ENCODE measurements around the gene TCAIM. TPM values are rescaled to one million over a fixed set of nuclear protein-coding genes. Genes with fewer than 3 reads are reported as not detected.

Gene TCAIM
- total and polyA plus RNA-seq, 4 donors = 29.9 to 61.0 (median 37.5) TPM

- Histone ChIP-seq H3K27me3 (ENCODE audit: control insufficient read depth, insufficient read depth, low read length) (no peaks in the 10 kb centered on the region), H3K27ac (ENCODE audit: low read depth, low read length) (no peak overlapping the region), H3K36me3 (ENCODE audit: control insufficient read depth, insufficient read depth, low read length) (no peaks in the 10 kb centered on the region), H3K9me3 (ENCODE audit: control insufficient read depth, insufficient read depth, low read length) (no peaks in the 10 kb centered on the region), H3K4me1 (ENCODE audit: control insufficient read depth, insufficient read depth, low read length) (no peaks in the 10 kb centered on the region), H3K4me3 (ENCODE audit: low read depth, low read length) (no peak overlapping the region)
- 73% methylated on average over 11 of the region's 11 CpGs for WGBS (ENCODE audit: insufficient coverage)
- DNase-seq (ENCODE audit: low read depth in 4 of 6, low spot score in 6 of 6) = no peak
Observed at GRCh38 chr3:44419116-44419922, 80.8 kb downstream of the TCAIM start.

DNA sequence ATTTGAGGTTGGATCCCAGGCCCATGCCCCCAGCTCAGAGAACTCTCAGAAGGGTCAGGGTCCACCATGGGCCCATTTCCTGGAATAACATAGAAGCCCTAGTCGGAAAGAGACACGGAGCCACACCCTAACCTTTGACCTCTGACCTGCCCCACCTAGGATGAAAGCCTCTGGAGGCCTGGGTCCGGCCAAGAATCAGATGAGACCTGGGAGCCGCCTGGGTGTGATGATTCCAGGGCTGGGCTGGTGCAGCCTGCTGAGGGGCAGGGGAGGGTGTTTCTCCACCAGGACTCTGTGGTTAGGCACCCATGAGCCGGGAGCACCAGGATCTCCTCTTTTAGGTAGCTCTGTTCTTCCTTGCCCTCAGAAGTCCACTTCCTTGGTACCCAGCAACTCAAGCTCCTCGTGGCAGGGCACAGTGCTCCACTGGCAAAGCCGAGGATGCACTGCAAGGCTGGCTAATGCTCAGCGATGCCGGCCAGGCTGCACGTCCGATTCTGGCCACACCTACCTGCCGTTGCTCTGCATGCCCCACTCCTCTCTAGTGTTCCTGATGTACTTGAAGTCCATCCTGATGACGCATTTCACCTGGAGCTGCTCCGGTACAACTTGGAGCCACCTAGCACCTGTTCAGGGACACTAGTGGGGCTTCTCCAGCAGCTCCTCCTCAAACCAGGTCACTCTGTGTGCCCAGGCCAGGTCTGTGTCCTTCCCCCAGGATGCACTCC, 81.5 kb downstream of the TCAIM start:
- Histone ChIP-seq H3K4me3 (ENCODE audit: low read depth, low read length) (no peak overlapping the region), H3K9me3 (ENCODE audit: control insufficient read depth, insufficient read depth, low read length) (no peaks in the 10 kb centered on the region), H3K4me1 (ENCODE audit: control insufficient read depth, insufficient read depth, low read length) (no peaks in the 10 kb centered on the region), H3K27ac (ENCODE audit: low read depth, low read length) (no peak overlapping the region), H3K27me3 (ENCODE audit: control insufficient read depth, insufficient read depth, low read length) (no peaks in the 10 kb centered on the region), H3K36me3 (ENCODE audit: control insufficient read depth, insufficient read depth, low read length) (no peaks in the 10 kb centered on the region)
- WGBS (ENCODE audit: insufficient coverage) = 91% methylated on average over 13 of the region's 14 CpGs
- DNase-seq (ENCODE audit: low read depth in 4 of 6, low spot score in 6 of 6) = no peak

DNA sequence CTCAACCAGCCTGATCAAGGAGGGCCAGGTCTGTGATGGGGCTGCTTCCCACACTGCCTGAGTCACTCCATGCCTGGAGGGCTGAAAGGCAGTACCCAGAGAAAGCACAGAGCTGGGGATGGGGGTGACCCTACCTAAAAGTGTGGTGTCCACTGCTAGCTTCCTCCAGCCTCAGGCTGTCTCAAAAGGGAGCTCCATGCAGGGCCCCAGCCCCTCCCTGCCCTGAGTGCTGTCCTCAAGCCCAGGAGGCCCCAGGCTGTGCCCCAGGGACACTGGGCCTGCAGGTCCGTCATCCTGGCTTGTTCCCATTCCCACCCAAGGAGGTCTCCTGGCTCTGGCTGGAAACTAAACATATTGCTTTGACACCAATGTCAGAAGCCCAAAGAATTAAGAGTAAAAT, 82.1 kb downstream of the TCAIM start:
- H3K27ac ChIP-seq (ENCODE audit: low read depth, low read length) = no peak overlapping the region
- H3K4me1 ChIP-seq (ENCODE audit: control insufficient read depth, insufficient read depth, low read length) = no peaks in the 10 kb centered on the region
- no peak overlapping the region for H3K4me3 ChIP-seq (ENCODE audit: low read depth, low read length)
- no peaks in the 10 kb centered on the region for H3K27me3 ChIP-seq (ENCODE audit: control insufficient read depth, insufficient read depth, low read length)
- DNase-seq (ENCODE audit: low read depth in 4 of 6, low spot score in 6 of 6) = no peak
- WGBS (ENCODE audit: insufficient coverage) = no CpG with 5 or more reads among the region's 1 CpG
- no peaks in the 10 kb centered on the region for H3K9me3 ChIP-seq (ENCODE audit: control insufficient read depth, insufficient read depth, low read length)
- no peaks in the 10 kb centered on the region for H3K36me3 ChIP-seq (ENCODE audit: control insufficient read depth, insufficient read depth, low read length)

DNA sequence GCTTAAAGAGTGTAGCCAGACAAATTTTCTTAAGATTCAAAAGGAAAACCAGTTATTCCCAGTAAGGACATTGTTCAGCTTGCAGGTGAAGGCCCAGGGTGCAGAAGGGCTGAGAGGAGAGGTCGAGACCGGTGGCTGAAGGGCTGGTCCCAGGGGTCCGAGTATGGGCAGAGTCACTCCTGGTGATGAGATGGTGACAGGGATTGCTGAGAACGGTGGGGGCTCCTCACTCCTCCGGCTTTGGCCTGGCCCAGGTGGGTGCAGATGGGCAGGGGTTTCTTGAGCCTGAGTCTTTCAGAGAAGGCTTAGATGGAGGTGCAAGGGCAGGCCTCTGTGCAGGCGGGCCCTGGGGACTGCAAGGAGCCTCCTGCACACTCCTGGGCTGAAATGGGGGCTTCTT, 82.7 kb downstream of the TCAIM start:
- no peaks in the 10 kb centered on the region for H3K4me1 ChIP-seq (ENCODE audit: control insufficient read depth, insufficient read depth, low read length)
- 89% methylated on average over 6 of the region's 6 CpGs for WGBS (ENCODE audit: insufficient coverage)
- DNase-seq (ENCODE audit: low read depth in 4 of 6, low spot score in 6 of 6) = no peak
- no peaks in the 10 kb centered on the region for H3K27me3 ChIP-seq (ENCODE audit: control insufficient read depth, insufficient read depth, low read length)
- H3K36me3 ChIP-seq (ENCODE audit: control insufficient read depth, insufficient read depth, low read length) = no peaks in the 10 kb centered on the region
- H3K27ac ChIP-seq (ENCODE audit: low read depth, low read length) = no peak overlapping the region
- H3K4me3 ChIP-seq (ENCODE audit: low read depth, low read length) = no peak overlapping the region
- H3K9me3 ChIP-seq (ENCODE audit: control insufficient read depth, insufficient read depth, low read length) = no peaks in the 10 kb centered on the region

DNA sequence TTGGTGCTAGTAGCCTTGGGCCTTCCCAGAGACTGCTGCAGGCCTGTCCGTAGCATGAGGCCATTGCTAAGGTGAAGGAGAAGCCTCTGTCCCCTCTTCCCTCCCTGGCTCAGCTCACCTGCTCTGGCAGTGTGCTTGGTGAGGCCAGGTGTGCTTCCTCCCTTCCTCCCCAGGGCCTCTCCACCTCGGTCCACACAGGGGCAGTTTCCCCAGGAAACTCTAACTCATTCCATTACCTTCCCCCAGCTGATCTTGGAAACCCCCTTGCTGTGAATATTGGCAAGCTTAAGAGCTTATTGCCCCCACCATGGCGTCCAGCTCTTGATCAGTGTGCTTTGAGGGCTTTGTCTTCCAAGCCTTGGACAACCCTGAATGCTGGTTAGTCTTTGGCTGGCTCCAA, 86.2 kb downstream of the TCAIM start:
- Histone ChIP-seq H3K4me3 (ENCODE audit: low read depth, low read length) (no peak overlapping the region), H3K27ac (ENCODE audit: low read depth, low read length) (no peak overlapping the region), H3K36me3 (ENCODE audit: control insufficient read depth, insufficient read depth, low read length) (no peaks in the 10 kb centered on the region), H3K9me3 (ENCODE audit: control insufficient read depth, insufficient read depth, low read length) (no peaks in the 10 kb centered on the region), H3K27me3 (ENCODE audit: control insufficient read depth, insufficient read depth, low read length) (no peaks in the 10 kb centered on the region), H3K4me1 (ENCODE audit: control insufficient read depth, insufficient read depth, low read length) (no peaks in the 10 kb centered on the region)
- DNase-seq (ENCODE audit: low read depth in 4 of 6, low spot score in 6 of 6) = no peak
- WGBS (ENCODE audit: insufficient coverage) = 72% methylated on average over 2 of the region's 3 CpGs

GRCh38 chr3:44427683-44428082, 89.1 kb downstream of the TCAIM start:
- no peak overlapping the region for H3K27ac ChIP-seq (ENCODE audit: low read depth, low read length)
- no peak overlapping the region for H3K4me3 ChIP-seq (ENCODE audit: low read depth, low read length)
- H3K27me3 ChIP-seq (ENCODE audit: control insufficient read depth, insufficient read depth, low read length) = no peaks in the 10 kb centered on the region
- no peak for DNase-seq (ENCODE audit: low read depth in 4 of 6, low spot score in 6 of 6)
- no peaks in the 10 kb centered on the region for H3K9me3 ChIP-seq (ENCODE audit: control insufficient read depth, insufficient read depth, low read length)
- WGBS (ENCODE audit: insufficient coverage) = 73% methylated on average over 1 of the region's 3 CpGs
- H3K36me3 ChIP-seq (ENCODE audit: control insufficient read depth, insufficient read depth, low read length) = no peaks in the 10 kb centered on the region
- no peaks in the 10 kb centered on the region for H3K4me1 ChIP-seq (ENCODE audit: control insufficient read depth, insufficient read depth, low read length)

- Histone ChIP-seq H3K4me3 (ENCODE audit: low read depth, low read length) (no peak overlapping the region), H3K27ac (ENCODE audit: low read depth, low read length) (no peak overlapping the region), H3K27me3 (ENCODE audit: control insufficient read depth, insufficient read depth, low read length) (no peaks in the 10 kb centered on the region), H3K9me3 (ENCODE audit: control insufficient read depth, insufficient read depth, low read length) (no peaks in the 10 kb centered on the region), H3K4me1 (ENCODE audit: control insufficient read depth, insufficient read depth, low read length) (no peaks in the 10 kb centered on the region), H3K36me3 (ENCODE audit: control insufficient read depth, insufficient read depth, low read length) (peaks cover 3% of the 10 kb centered on the region)
- DNase-seq (ENCODE audit: low read depth in 4 of 6, low spot score in 6 of 6) = no peak
- WGBS (ENCODE audit: insufficient coverage) = 85% methylated on average over 7 of the region's 7 CpGs
Observed at GRCh38 chr3:44428910-44429309, 90.3 kb downstream of the TCAIM start.

- Histone ChIP-seq H3K27ac (ENCODE audit: low read depth, low read length) (no peak overlapping the region), H3K4me3 (ENCODE audit: low read depth, low read length) (no peak overlapping the region), H3K36me3 (ENCODE audit: control insufficient read depth, insufficient read depth, low read length) (peaks cover 3% of the 10 kb centered on the region), H3K4me1 (ENCODE audit: control insufficient read depth, insufficient read depth, low read length) (no peaks in the 10 kb centered on the region), H3K27me3 (ENCODE audit: control insufficient read depth, insufficient read depth, low read length) (no peaks in the 10 kb centered on the region), H3K9me3 (ENCODE audit: control insufficient read depth, insufficient read depth, low read length) (no peaks in the 10 kb centered on the region)
- DNase-seq (ENCODE audit: low read depth in 4 of 6, low spot score in 6 of 6) = no peak
- WGBS (ENCODE audit: insufficient coverage) = no CpG with 5 or more reads among the region's 6 CpGs
Observed at GRCh38 chr3:44429459-44429858, 90.9 kb downstream of the TCAIM start.

DNA sequence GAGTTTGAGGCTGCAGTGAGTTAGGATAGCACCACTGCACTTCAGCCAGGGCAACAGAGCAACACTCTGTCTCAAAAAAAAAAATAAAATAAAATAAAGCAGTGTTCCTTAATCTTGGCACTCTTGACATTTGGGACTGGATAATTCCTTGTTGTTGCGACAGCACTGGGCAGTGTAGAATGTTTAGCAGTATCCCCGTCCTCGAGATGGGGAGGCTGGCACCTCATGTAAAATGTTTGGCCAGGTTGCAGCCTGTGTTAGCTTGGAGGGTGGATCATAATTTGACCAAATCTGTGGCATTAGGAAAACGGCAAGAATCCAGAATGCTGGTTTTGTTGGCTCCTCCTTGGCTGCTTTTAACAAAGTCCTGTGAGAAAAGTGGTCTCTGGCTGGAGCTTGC, 91.9 kb downstream of the TCAIM start:
- Histone ChIP-seq H3K27ac (ENCODE audit: low read depth, low read length) (no peak overlapping the region), H3K4me1 (ENCODE audit: control insufficient read depth, insufficient read depth, low read length) (no peaks in the 10 kb centered on the region), H3K36me3 (ENCODE audit: control insufficient read depth, insufficient read depth, low read length) (peaks cover 3% of the 10 kb centered on the region), H3K27me3 (ENCODE audit: control insufficient read depth, insufficient read depth, low read length) (no peaks in the 10 kb centered on the region), H3K9me3 (ENCODE audit: control insufficient read depth, insufficient read depth, low read length) (no peaks in the 10 kb centered on the region), H3K4me3 (ENCODE audit: low read depth, low read length) (no peak overlapping the region)
- WGBS (ENCODE audit: insufficient coverage) = 84% methylated on average over 4 of the region's 4 CpGs
- no peak for DNase-seq (ENCODE audit: low read depth in 4 of 6, low spot score in 6 of 6)
